OCI-LY3 (cell line): ENCODE measurements around the gene VMP1.

Experiments used
- H2AFZ ChIP-seq: fragments of 200-600, 300-600 bp; shearing (Covaris generic); 2 replicates; pipeline ENCODE4 v1.6.0; 2014; ENCODE audit warnings: antibody characterized with exemption, low read depth, low read length
- H3K27ac ChIP-seq: fragments of 200-600, 300-600 bp; sonication (generic); 2 replicates; pipeline ENCODE4 v1.5.1; 2014; ENCODE audit warnings: mild to moderate bottlenecking, low read length, moderate library complexity, mixed read lengths
- H3K27me3 ChIP-seq: fragments of 200-600, 300-600 bp; sonication (generic); 2 replicates; pipeline ENCODE4 v1.6.1; 2014; ENCODE audit warnings: low read depth, low read length, mixed read lengths
- H3K36me3 ChIP-seq: fragments of 200-600, 300-600 bp; sonication (generic); replicated peaks from 2 replicates; pipeline ENCODE3; 2014; ENCODE audit warnings: low read depth, low read length, mixed read lengths
- H3K4me1 ChIP-seq: fragments of 300-600, 200-600 bp; sonication (generic); 2 replicates; pipeline ENCODE4 v1.6.1; 2014; ENCODE audit warnings: low read length, mixed read lengths
- H3K4me2 ChIP-seq: fragments of 200-600, 300-600 bp; sonication (generic); 2 replicates; pipeline ENCODE4 v1.6.1; 2014; ENCODE audit warnings: low read length, mixed read lengths
- H3K4me3 ChIP-seq: fragments of 300-600, 200-600 bp; sonication (generic); 2 replicates; pipeline ENCODE4 v1.5.1; 2014; ENCODE audit warnings: antibody characterized with exemption, mild to moderate bottlenecking, low read length, moderate library complexity
- H3K79me2 ChIP-seq: fragments of 300-600, 200-600 bp; shearing (Covaris generic); 2 replicates; pipeline ENCODE4 v1.6.1; 2014; ENCODE audit warnings: mild to moderate bottlenecking, low read length, mixed read lengths
- H3K9ac ChIP-seq: fragments of 300-600, 200-600 bp; shearing (Covaris generic); 2 replicates; pipeline ENCODE4 v1.6.0; 2014; ENCODE audit warnings: mild to moderate bottlenecking, low read length, moderate library complexity
- H3K9me3 ChIP-seq: fragments of 200-600, 300-600 bp; shearing (Covaris generic); 2 replicates; pipeline ENCODE4 v1.6.1; 2014; ENCODE audit warnings: low read length, mixed read lengths; ENCODE audit not compliant: insufficient read depth
- H4K20me1 ChIP-seq: fragments of 200-600, 300-600 bp; sonication (generic); 2 replicates; pipeline ENCODE4 v1.6.1; 2016; ENCODE audit warnings: low read length, mixed read lengths; ENCODE audit not compliant: insufficient read depth
- CTCF ChIP-seq: fragments of 200-600, 300-600 bp; sonication (generic); IDR thresholded peaks from 2 replicates; pipeline ENCODE4 v1.5.1; 2014; ENCODE audit warnings: antibody characterized with exemption, low read length, low read depth
- EZH2phosphoT487 ChIP-seq: fragments of 200-600 bp; shearing (Covaris generic); IDR thresholded peaks from 2 replicates; pipeline ENCODE4 v1.6.1; 2018; ENCODE audit warnings: antibody characterized with exemption, mixed run types, low read depth

Gene VMP1

GRCh38 chr17:59856859-59857794, 149.7 kb downstream of the VMP1 start:
- TF ChIP-seq EZH2phosphoT487 (no peak), CTCF (no peak)
- no peak overlapping the region for H3K27ac ChIP-seq
- H4K20me1 ChIP-seq: no peaks in the 10 kb centered on the region
- H3K4me1 ChIP-seq: peaks cover 14% of the 10 kb centered on the region
- H2AFZ ChIP-seq: no peak overlapping the region
- H3K9me3 ChIP-seq: no peaks in the 10 kb centered on the region
- H3K9ac ChIP-seq: no peak overlapping the region
- no peak overlapping the region for H3K4me3 ChIP-seq
- H3K36me3 ChIP-seq: no peaks in the 10 kb centered on the region
- no peaks in the 10 kb centered on the region for H3K79me2 ChIP-seq
- no peak overlapping the region for H3K4me2 ChIP-seq
- no peaks in the 10 kb centered on the region for H3K27me3 ChIP-seq

GRCh38 chr17:59858167-59858816, 150.8 kb downstream of the VMP1 start:
- TF ChIP-seq CTCF (no peak), EZH2phosphoT487 (no peak)
- Histone ChIP-seq H3K9ac (no peak overlapping the region), H3K9me3 (no peaks in the 10 kb centered on the region), H2AFZ (no peak overlapping the region), H3K4me1 (peaks cover 4% of the 10 kb centered on the region), H3K36me3 (no peaks in the 10 kb centered on the region), H4K20me1 (no peaks in the 10 kb centered on the region), H3K4me3 (no peak overlapping the region), H3K27me3 (no peaks in the 10 kb centered on the region), H3K27ac (no peak overlapping the region), H3K4me2 (no peak overlapping the region), H3K79me2 (no peaks in the 10 kb centered on the region)

GRCh38 chr17:59858932-59859331, 151.5 kb downstream of the VMP1 start:
- Histone ChIP-seq H3K79me2 (no peaks in the 10 kb centered on the region), H2AFZ (no peak overlapping the region), H3K4me1 (no peaks in the 10 kb centered on the region; the same call in 1 of the 2 replicates), H3K27me3 (no peaks in the 10 kb centered on the region), H3K4me2 (no peak overlapping the region), H3K9me3 (no peaks in the 10 kb centered on the region), H3K4me3 (no peak overlapping the region), H3K27ac (no peak overlapping the region), H4K20me1 (no peaks in the 10 kb centered on the region), H3K9ac (no peak overlapping the region), H3K36me3 (no peaks in the 10 kb centered on the region)
- TF ChIP-seq CTCF: no peak
- TF ChIP-seq EZH2phosphoT487: no peak

GRCh38 chr17:59859444-59860025, 152.1 kb downstream of the VMP1 start:
- Histone ChIP-seq H4K20me1 (no peaks in the 10 kb centered on the region), H3K27ac (no peak overlapping the region), H3K4me1 (no peaks in the 10 kb centered on the region), H2AFZ (no peak overlapping the region), H3K9me3 (no peaks in the 10 kb centered on the region), H3K79me2 (no peaks in the 10 kb centered on the region), H3K4me2 (no peak overlapping the region), H3K36me3 (no peaks in the 10 kb centered on the region), H3K9ac (no peak overlapping the region), H3K27me3 (no peaks in the 10 kb centered on the region), H3K4me3 (no peak overlapping the region)
- TF ChIP-seq CTCF (peak; percentile 82), EZH2phosphoT487 (no peak)
